AG04449 (cell line): ENCODE data around the gene SULT1C2.

Experiments
- CTCF ChIA-PET: fragments of 350-600 bp; formaldehyde crosslinking; extraction: SDS; loops from one replicate; lab custom pipeline; 2021; ENCODE audit warnings: antibody characterized with exemption; lab: Yijun Ruan, JAX
- POLR2A ChIA-PET: fragments of 400-600, 350-600 bp; formaldehyde crosslinking; extraction: SDS; loops from one replicate; lab custom pipeline; 2020; ENCODE audit warnings: antibody characterized with exemption, inconsistent platforms; lab: Yijun Ruan, JAX
- DNase-seq: peaks from one replicate; pipeline ENCODE4 v3.0.0-alpha.2; 2010; ENCODE audit warnings: low read depth, low spot score
- H3K4me3 ChIP-seq: 2 replicates; pipeline ENCODE4 v1.5.1; 2011; ENCODE audit warnings: low read depth, mild to moderate bottlenecking, control low read depth, low read length
- CTCF ChIP-seq: IDR thresholded peaks from one replicate; pipeline ENCODE4 v1.5.1; 2011; ENCODE audit warnings: mild to moderate bottlenecking, moderate library complexity, low read length, control low read depth, inconsistent platforms; ENCODE audit not compliant: insufficient read depth; ENCODE audit errors: missing control alignments

Gene SULT1C2

GRCh38 chr2:108288534-108289106, at the start of gene SULT1C2:
Gene SULT1C2 (plus strand): TSS chr2:108288895. CDS start chr2:108293668, 4,773 bp downstream.
- CTCF ChIA-PET = no interaction called here
- POLR2A ChIA-PET = no interaction called here
- TF ChIP-seq CTCF = no peak
- no peak for DNase-seq
- no peak within 1 kb of the TSS for H3K4me3 ChIP-seq

GRCh38 chr2:108239786-108240185, 48.9 kb upstream of the SULT1C2 start, which contains the start of gene SULT1C3:
Gene SULT1C3 (plus strand): TSS chr2:108239968. CDS start chr2:108247195, 7,227 bp downstream.
- no peak for DNase-seq
- ChIA-PET CTCF (no interaction called here), POLR2A (no interaction called here)
- no peak for TF ChIP-seq CTCF
- no peak within 1 kb of the TSS for H3K4me3 ChIP-seq

GRCh38 chr2:108240966-108241365, 47.7 kb upstream of the SULT1C2 start:
- TF ChIP-seq CTCF = no peak
- DNase-seq = no peak
- ChIA-PET CTCF (no interaction called here), POLR2A (no interaction called here)
- H3K4me3 ChIP-seq = no peak overlapping the region

GRCh38 chr2:108243566-108243965, 45.1 kb upstream of the SULT1C2 start:
- CTCF ChIA-PET = interaction anchor here (1.3 kb wide), 1 partner anchor 28 kb away, joined by 3 read pairs; no protein-coding TSS in a partner anchor
- no peak for DNase-seq
- no peak for TF ChIP-seq CTCF
- POLR2A ChIA-PET = interaction anchor here (0.7 kb wide), 1 partner anchor 13 kb away, joined by 3 read pairs; no protein-coding TSS in a partner anchor
- no peak overlapping the region for H3K4me3 ChIP-seq

- H3K4me3 ChIP-seq = no peak overlapping the region
- POLR2A ChIA-PET = no interaction called here
- no peak for TF ChIP-seq CTCF
- CTCF ChIA-PET = no interaction called here
- DNase-seq = no peak
Measured at GRCh38 chr2:108244667-108245414, 43.9 kb upstream of the SULT1C2 start.

GRCh38 chr2:108253106-108253505, 35.6 kb upstream of the SULT1C2 start:
- H3K4me3 ChIP-seq = no peak overlapping the region
- ChIA-PET CTCF (no interaction called here), POLR2A (no interaction called here)
- no peak for TF ChIP-seq CTCF
- no peak for DNase-seq
